NOMO-1 treated with dmso at 0.1 percent for 144 hours (cell line): ENCODE results near the gene NPIPB2.
"Not testable (repeated sequence)": the region's sequence is repeated elsewhere in the genome, so short reads cannot be mapped to it uniquely, and the experiment has no call there.

Experiments used
- DNase-seq: peaks from one replicate; lab custom pipeline; 2025; ENCODE audit not compliant: unreplicated experiment; lab: John Stamatoyannopoulos, UW

The NPIPB2 gene

GRCh38 chr16:11962457-11962856 is 20.6 kb upstream of the NPIPB2 start:
- DNase-seq: peak; percentile 37

- DNase-seq: no peak
Measured at GRCh38 chr16:11957591-11958395, 15.9 kb upstream of the NPIPB2 start.

- no peak for DNase-seq
Measured at GRCh38 chr16:11956558-11956957, 14.7 kb upstream of the NPIPB2 start.

- no peak for DNase-seq
Measured at GRCh38 chr16:11955713-11956123, 13.9 kb upstream of the NPIPB2 start.

GRCh38 chr16:11953576-11953975 is 11.7 kb upstream of the NPIPB2 start:
- not testable (repeated sequence) for DNase-seq

GRCh38 chr16:11950388-11950787 is 8.5 kb upstream of the NPIPB2 start:
- DNase-seq: no peak

GRCh38 chr16:11949527-11949926 is 7.7 kb upstream of the NPIPB2 start:
- DNase-seq: peak; percentile 12

- no peak for DNase-seq
Measured at GRCh38 chr16:11948819-11949218, 7.0 kb upstream of the NPIPB2 start.

- DNase-seq: no peak
Measured at GRCh38 chr16:11946433-11946832, 4.6 kb upstream of the NPIPB2 start.

- DNase-seq: not testable (repeated sequence)
Measured at GRCh38 chr16:11927350-11927749, 14.5 kb downstream of the NPIPB2 start.

GRCh38 chr16:11924046-11924445 is 17.8 kb downstream of the NPIPB2 start:
- DNase-seq: not testable (repeated sequence)

GRCh38 chr16:11916524-11917285 is 25.1 kb downstream of the NPIPB2 start:
- DNase-seq: no peak

GRCh38 chr16:11915644-11916523 is 26.0 kb downstream of the NPIPB2 start, which contains the start of gene GSPT1:
Gene GSPT1 (minus strand): TSS chr16:11915956. CDS start chr16:11915720, 236 bp downstream.
- DNase-seq: peak; percentile 98

- DNase-seq: no peak
Measured at GRCh38 chr16:11915114-11915643, 26.7 kb downstream of the NPIPB2 start.

- DNase-seq: no peak
Measured at GRCh38 chr16:11914210-11915113, 27.4 kb downstream of the NPIPB2 start.

- DNase-seq: no peak
Measured at GRCh38 chr16:11913425-11914079, 28.3 kb downstream of the NPIPB2 start.

- no peak for DNase-seq
Measured at GRCh38 chr16:11909653-11910545, 31.9 kb downstream of the NPIPB2 start.
